OCI-LY3 (cell line): ENCODE data around the gene DNM1.

Source experiments
- H2AFZ ChIP-seq: fragments of 200-600, 300-600 bp; shearing (Covaris generic); 2 replicates; pipeline ENCODE4 v1.6.0; 2014; ENCODE audit warnings: antibody characterized with exemption, low read depth, low read length
- H3K27ac ChIP-seq: fragments of 200-600, 300-600 bp; sonication (generic); 2 replicates; pipeline ENCODE4 v1.5.1; 2014; ENCODE audit warnings: mild to moderate bottlenecking, low read length, moderate library complexity, mixed read lengths
- H3K27me3 ChIP-seq: fragments of 200-600, 300-600 bp; sonication (generic); 2 replicates; pipeline ENCODE4 v1.6.1; 2014; ENCODE audit warnings: low read depth, low read length, mixed read lengths
- H3K36me3 ChIP-seq: fragments of 200-600, 300-600 bp; sonication (generic); replicated peaks from 2 replicates; pipeline ENCODE3; 2014; ENCODE audit warnings: low read depth, low read length, mixed read lengths
- H3K4me1 ChIP-seq: fragments of 300-600, 200-600 bp; sonication (generic); 2 replicates; pipeline ENCODE4 v1.6.1; 2014; ENCODE audit warnings: low read length, mixed read lengths
- H3K4me2 ChIP-seq: fragments of 200-600, 300-600 bp; sonication (generic); 2 replicates; pipeline ENCODE4 v1.6.1; 2014; ENCODE audit warnings: low read length, mixed read lengths
- H3K4me3 ChIP-seq: fragments of 300-600, 200-600 bp; sonication (generic); 2 replicates; pipeline ENCODE4 v1.5.1; 2014; ENCODE audit warnings: antibody characterized with exemption, mild to moderate bottlenecking, low read length, moderate library complexity
- H3K79me2 ChIP-seq: fragments of 300-600, 200-600 bp; shearing (Covaris generic); 2 replicates; pipeline ENCODE4 v1.6.1; 2014; ENCODE audit warnings: mild to moderate bottlenecking, low read length, mixed read lengths
- H3K9ac ChIP-seq: fragments of 300-600, 200-600 bp; shearing (Covaris generic); 2 replicates; pipeline ENCODE4 v1.6.0; 2014; ENCODE audit warnings: mild to moderate bottlenecking, low read length, moderate library complexity
- H3K9me3 ChIP-seq: fragments of 200-600, 300-600 bp; shearing (Covaris generic); 2 replicates; pipeline ENCODE4 v1.6.1; 2014; ENCODE audit warnings: low read length, mixed read lengths; ENCODE audit not compliant: insufficient read depth
- H4K20me1 ChIP-seq: fragments of 200-600, 300-600 bp; sonication (generic); 2 replicates; pipeline ENCODE4 v1.6.1; 2016; ENCODE audit warnings: low read length, mixed read lengths; ENCODE audit not compliant: insufficient read depth
- EZH2phosphoT487 ChIP-seq: fragments of 200-600 bp; shearing (Covaris generic); IDR thresholded peaks from 2 replicates; pipeline ENCODE4 v1.6.1; 2018; ENCODE audit warnings: antibody characterized with exemption, mixed run types, low read depth
- TF ChIP-seq, protein P1 (sequence below): fragments of 200-600, 300-600 bp; sonication (generic); IDR thresholded peaks from 2 replicates; pipeline ENCODE4 v1.5.1; 2014; ENCODE audit warnings: antibody characterized with exemption, low read length, low read depth

DNM1 gene

DNA sequence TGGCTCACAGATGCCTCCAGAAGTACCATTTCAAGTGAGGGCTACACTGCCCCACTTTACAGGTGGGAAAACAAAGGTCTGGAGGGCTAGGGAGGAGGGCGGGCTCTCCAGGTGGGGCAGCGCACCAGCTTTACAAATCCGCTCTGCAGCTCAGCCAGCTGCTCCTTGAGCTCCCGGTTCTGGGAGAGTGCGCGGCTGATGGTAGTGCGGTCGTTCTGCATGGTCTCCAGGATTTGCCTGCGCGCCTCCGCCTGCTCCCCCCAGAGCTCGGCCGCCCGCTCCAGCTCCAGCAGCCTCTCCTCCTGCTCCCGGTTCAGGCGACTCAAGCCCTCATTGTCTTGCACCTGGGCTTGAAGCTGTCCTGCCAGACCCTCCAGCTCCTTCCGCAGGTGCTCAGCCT lies 57.2 kb downstream of the DNM1 start:
- no peaks in the 10 kb centered on the region for H3K36me3 ChIP-seq
- no peaks in the 10 kb centered on the region for H3K4me1 ChIP-seq
- H3K27me3 ChIP-seq = no peaks in the 10 kb centered on the region
- no peaks in the 10 kb centered on the region for H3K9me3 ChIP-seq
- H3K4me2 ChIP-seq = no peak overlapping the region
- TF ChIP-seq, protein P1, sequence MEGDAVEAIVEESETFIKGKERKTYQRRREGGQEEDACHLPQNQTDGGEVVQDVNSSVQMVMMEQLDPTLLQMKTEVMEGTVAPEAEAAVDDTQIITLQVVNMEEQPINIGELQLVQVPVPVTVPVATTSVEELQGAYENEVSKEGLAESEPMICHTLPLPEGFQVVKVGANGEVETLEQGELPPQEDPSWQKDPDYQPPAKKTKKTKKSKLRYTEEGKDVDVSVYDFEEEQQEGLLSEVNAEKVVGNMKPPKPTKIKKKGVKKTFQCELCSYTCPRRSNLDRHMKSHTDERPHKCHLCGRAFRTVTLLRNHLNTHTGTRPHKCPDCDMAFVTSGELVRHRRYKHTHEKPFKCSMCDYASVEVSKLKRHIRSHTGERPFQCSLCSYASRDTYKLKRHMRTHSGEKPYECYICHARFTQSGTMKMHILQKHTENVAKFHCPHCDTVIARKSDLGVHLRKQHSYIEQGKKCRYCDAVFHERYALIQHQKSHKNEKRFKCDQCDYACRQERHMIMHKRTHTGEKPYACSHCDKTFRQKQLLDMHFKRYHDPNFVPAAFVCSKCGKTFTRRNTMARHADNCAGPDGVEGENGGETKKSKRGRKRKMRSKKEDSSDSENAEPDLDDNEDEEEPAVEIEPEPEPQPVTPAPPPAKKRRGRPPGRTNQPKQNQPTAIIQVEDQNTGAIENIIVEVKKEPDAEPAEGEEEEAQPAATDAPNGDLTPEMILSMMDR = no peak
- no peak for TF ChIP-seq EZH2phosphoT487
- no peak overlapping the region for H2AFZ ChIP-seq
- no peak overlapping the region for H3K4me3 ChIP-seq
- no peaks in the 10 kb centered on the region for H3K79me2 ChIP-seq
- H3K9ac ChIP-seq = no peak overlapping the region
- H3K27ac ChIP-seq = no peak overlapping the region
- no peaks in the 10 kb centered on the region for H4K20me1 ChIP-seq

DNA sequence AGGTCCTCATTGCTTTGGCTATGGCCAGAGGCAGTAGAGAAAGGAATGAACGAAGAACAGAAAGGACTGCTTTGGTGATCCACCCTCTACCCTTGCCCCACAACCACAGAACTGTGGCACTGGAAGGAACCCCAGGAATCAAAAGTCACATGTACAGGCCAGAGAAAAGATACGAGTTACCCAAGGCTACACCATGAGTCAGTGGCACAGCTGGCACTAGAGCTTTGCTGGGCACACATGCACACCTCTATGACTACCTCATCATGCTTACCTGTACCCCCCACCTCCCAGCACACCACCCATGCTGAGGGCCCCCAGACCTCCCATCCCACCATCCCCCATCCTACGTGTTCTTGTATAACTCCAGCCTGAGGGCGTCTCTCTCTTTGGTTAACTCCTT lies 59.5 kb downstream of the DNM1 start:
- no peak overlapping the region for H2AFZ ChIP-seq
- H3K36me3 ChIP-seq = no peaks in the 10 kb centered on the region
- H3K27me3 ChIP-seq = no peaks in the 10 kb centered on the region
- H3K4me1 ChIP-seq = no peaks in the 10 kb centered on the region
- H3K4me2 ChIP-seq = no peak overlapping the region
- TF ChIP-seq, protein P1 = no peak
- TF ChIP-seq EZH2phosphoT487 = no peak
- H3K79me2 ChIP-seq = no peaks in the 10 kb centered on the region
- no peak overlapping the region for H3K4me3 ChIP-seq
- H3K27ac ChIP-seq = no peak overlapping the region
- H3K9ac ChIP-seq = no peak overlapping the region
- no peaks in the 10 kb centered on the region for H4K20me1 ChIP-seq
- H3K9me3 ChIP-seq = no peaks in the 10 kb centered on the region

DNA sequence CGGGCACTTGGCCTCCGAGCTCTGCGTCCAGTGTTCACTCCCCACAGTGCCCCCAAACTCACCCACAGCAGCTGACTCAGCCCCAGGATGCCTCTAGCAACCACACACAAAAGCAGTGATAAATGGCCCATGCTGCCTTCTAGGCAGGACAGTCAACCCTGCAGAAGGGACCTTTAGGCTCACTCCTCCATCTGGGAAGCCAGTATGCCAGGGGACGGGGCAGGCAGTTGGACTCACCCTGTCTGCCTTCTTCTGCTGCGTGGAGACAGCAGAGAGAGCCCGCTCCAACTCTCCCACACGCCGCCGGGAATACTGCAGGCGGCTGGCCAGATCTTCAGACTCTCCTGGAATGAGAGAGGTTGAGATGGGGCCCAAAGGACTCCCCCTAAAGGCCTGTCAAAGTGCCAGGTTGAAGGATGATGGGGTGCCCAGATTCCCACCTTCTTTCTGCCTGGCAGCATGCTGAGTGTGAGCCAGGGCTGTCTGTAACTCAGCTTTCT lies 62.2 kb downstream of the DNM1 start:
- H3K27ac ChIP-seq = no peak overlapping the region
- H3K4me3 ChIP-seq = no peak overlapping the region
- H3K4me1 ChIP-seq = no peaks in the 10 kb centered on the region
- H3K4me2 ChIP-seq = no peak overlapping the region
- no peak for TF ChIP-seq EZH2phosphoT487
- H3K27me3 ChIP-seq = no peaks in the 10 kb centered on the region
- no peaks in the 10 kb centered on the region for H3K36me3 ChIP-seq
- no peaks in the 10 kb centered on the region for H4K20me1 ChIP-seq
- H2AFZ ChIP-seq = no peak overlapping the region
- H3K9me3 ChIP-seq = no peaks in the 10 kb centered on the region
- no peaks in the 10 kb centered on the region for H3K79me2 ChIP-seq
- no peak overlapping the region for H3K9ac ChIP-seq

DNA sequence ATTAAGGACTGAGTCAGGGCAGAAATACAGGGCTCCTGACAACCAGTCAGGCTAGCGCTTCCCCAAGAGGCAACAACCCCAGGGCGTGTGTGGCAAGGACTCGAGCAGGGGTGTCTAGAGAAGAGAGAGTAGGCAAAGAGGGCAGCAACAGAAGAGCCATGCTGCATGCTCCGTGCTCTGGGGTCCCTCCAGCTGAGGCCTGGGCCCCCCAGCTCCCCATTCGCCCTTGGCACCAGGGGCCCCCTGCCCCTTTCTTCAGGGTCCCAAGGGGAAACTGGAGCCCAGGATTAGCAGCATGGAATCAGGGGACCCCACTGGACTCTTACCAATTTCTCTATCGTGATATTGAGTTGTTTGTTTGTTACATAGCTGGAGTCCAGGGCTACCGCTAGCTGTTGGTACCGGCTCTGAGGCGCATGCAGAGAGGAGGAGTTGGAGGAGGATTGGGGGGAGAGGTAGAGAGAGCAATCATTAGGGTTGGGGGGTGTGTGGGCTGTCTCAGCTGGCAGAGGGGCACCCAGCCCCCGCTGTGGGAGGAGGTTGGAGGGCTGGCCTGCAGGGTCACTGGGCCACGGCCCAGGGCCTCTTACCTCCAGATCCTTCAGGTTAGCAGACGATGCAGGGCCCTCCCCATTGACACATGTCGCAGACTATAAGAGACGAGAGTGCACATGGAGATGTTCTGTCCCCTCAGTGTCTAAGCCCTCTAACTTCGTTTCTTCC lies 63.9 kb downstream of the DNM1 start:
- Histone ChIP-seq H3K9ac (no peak overlapping the region), H3K4me2 (no peak overlapping the region), H3K4me3 (no peak overlapping the region), H3K27me3 (no peaks in the 10 kb centered on the region), H4K20me1 (no peaks in the 10 kb centered on the region), H2AFZ (no peak overlapping the region), H3K79me2 (no peaks in the 10 kb centered on the region), H3K9me3 (no peaks in the 10 kb centered on the region), H3K27ac (no peak overlapping the region), H3K36me3 (no peaks in the 10 kb centered on the region), H3K4me1 (no peaks in the 10 kb centered on the region)
- no peak for TF ChIP-seq EZH2phosphoT487
- TF ChIP-seq, protein P1 = no peak
